ENCODE measurements around the gene ARHGAP20. TPM values are rescaled to one million over a fixed set of nuclear protein-coding genes. Genes with fewer than 3 reads are reported as not detected.

Gene ARHGAP20
- total RNA-seq, 2 experiments from 2014 or later, result not detected

- no peak overlapping the region for H3K4me2 ChIP-seq (ENCODE audit: low read length)
- CTCF ChIA-PET (ENCODE audit: unreplicated experiment), result no interaction called here
- no peaks in the 10 kb centered on the region for H3K36me3 ChIP-seq (ENCODE audit: insufficient read depth, low read length)
- no peaks in the 10 kb centered on the region for H4K20me1 ChIP-seq (ENCODE audit: insufficient read depth, low read length)
- no peaks in the 10 kb centered on the region for H3K79me2 ChIP-seq (ENCODE audit: insufficient read depth, low read depth, low read length)
- H3K9me3 ChIP-seq (ENCODE audit: low read length), result no peaks in the 10 kb centered on the region
- H3K4me3 ChIP-seq (ENCODE audit: low read depth, low read length, poor library complexity, severe bottlenecking), result no peak overlapping the region
- no peaks in the 10 kb centered on the region for H3K4me1 ChIP-seq (ENCODE audit: insufficient read depth, low read length, poor library complexity, severe bottlenecking)
- H2AFZ ChIP-seq (ENCODE audit: low read length), result no peak overlapping the region
- no peaks in the 10 kb centered on the region for H3K9me2 ChIP-seq (ENCODE audit: insufficient read depth, low read length)
- BruUV-seq (replicated peaks), result no TSS peak
- H3K27ac ChIP-seq (ENCODE audit: low read depth, low read length, poor library complexity, severe bottlenecking), result no peak overlapping the region
- intact Hi-C loops (cut with micrococcal nuclease; ENCODE audit: unreplicated experiment), result no loop called here
- POLR2A ChIA-PET, result interaction anchor here (0.6 kb wide), 2 partner anchors 73 to 227 kb away, joined by 3 to 4 read pairs; no protein-coding TSS in a partner anchor
- TF ChIP-seq EZH2phosphoT487 (IDR thresholded peaks at IDR 0.05; ENCODE audit: borderline replicate concordance, low read depth, low read length) (no peak), CTCF (conservative IDR thresholded peaks at IDR 0.05; ENCODE audit: low read length) (no peak)
- no peak for DNase-seq (ENCODE audit: low spot score)
Observed at GRCh38 chr11:110565357-110566336, 146.6 kb downstream of the ARHGAP20 start.

- CTCF ChIA-PET (ENCODE audit: unreplicated experiment), result no interaction called here
- BruUV-seq (replicated peaks), result no TSS peak
- POLR2A ChIA-PET, result no interaction called here
- no peaks in the 10 kb centered on the region for H3K36me3 ChIP-seq (ENCODE audit: insufficient read depth, low read length)
- no peak overlapping the region for H3K4me2 ChIP-seq (ENCODE audit: low read length)
- no peak overlapping the region for H3K27ac ChIP-seq (ENCODE audit: low read depth, low read length, poor library complexity, severe bottlenecking)
- DNase-seq (ENCODE audit: low spot score), result no peak
- no peaks in the 10 kb centered on the region for H3K9me3 ChIP-seq (ENCODE audit: low read length)
- no peaks in the 10 kb centered on the region for H4K20me1 ChIP-seq (ENCODE audit: insufficient read depth, low read length)
- intact Hi-C loops (cut with micrococcal nuclease; ENCODE audit: unreplicated experiment), result no loop called here
- H3K4me1 ChIP-seq (ENCODE audit: insufficient read depth, low read length, poor library complexity, severe bottlenecking), result no peaks in the 10 kb centered on the region
- no peak overlapping the region for H3K4me3 ChIP-seq (ENCODE audit: low read depth, low read length, poor library complexity, severe bottlenecking)
- H2AFZ ChIP-seq (ENCODE audit: low read length), result no peak overlapping the region
- no peaks in the 10 kb centered on the region for H3K9me2 ChIP-seq (ENCODE audit: insufficient read depth, low read length)
- no peak for TF ChIP-seq CTCF (conservative IDR thresholded peaks at IDR 0.05; ENCODE audit: low read length)
- no peak for TF ChIP-seq EZH2phosphoT487 (IDR thresholded peaks at IDR 0.05; ENCODE audit: borderline replicate concordance, low read depth, low read length)
- H3K79me2 ChIP-seq (ENCODE audit: insufficient read depth, low read depth, low read length), result no peaks in the 10 kb centered on the region
Observed at GRCh38 chr11:110564676-110565356, 147.4 kb downstream of the ARHGAP20 start.
